ENCODE data around the gene MYH7.

MYH7 gene

DNA sequence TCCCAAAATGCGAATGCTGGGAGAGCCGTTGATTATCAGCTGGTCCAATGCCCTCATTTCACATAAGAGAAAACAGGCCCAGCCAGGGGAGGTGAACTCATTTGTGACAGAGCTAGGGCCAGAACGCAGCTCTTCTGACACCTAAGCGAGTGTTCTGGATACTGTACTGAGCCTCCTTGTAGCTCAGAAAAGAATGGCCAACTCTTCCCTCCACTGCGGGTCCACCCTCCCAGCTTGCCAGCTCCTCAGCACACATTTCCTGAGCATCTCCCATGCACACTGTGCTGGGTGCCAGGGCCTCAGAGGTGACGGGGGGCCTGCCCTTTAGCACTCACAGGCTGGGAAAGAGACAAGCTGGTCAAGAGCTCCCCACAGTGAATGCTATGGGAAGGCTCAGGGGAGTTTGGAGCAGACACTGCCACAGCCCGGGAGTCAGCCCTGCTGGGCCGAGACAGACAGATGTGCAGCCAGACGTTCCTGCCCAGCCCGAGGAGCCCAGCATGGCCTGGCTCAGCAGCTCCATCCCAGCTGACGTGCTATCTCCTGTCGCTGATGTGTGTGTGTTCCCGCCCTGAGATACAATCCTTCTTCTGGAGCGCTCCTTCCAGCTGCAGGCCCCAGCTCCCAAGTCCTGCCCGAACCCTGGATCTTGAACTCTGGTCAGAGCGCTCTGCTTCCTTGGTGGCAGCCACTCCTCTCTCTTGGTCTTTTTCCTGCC is 55.1 kb downstream of the MYH7 start:
- no peak overlapping the region for H3K4me3 ChIP-seq (ENCODE audit: low read length)
- DNase-seq (ENCODE audit: low read depth) = no peak
- TF ChIP-seq, protein P1, sequence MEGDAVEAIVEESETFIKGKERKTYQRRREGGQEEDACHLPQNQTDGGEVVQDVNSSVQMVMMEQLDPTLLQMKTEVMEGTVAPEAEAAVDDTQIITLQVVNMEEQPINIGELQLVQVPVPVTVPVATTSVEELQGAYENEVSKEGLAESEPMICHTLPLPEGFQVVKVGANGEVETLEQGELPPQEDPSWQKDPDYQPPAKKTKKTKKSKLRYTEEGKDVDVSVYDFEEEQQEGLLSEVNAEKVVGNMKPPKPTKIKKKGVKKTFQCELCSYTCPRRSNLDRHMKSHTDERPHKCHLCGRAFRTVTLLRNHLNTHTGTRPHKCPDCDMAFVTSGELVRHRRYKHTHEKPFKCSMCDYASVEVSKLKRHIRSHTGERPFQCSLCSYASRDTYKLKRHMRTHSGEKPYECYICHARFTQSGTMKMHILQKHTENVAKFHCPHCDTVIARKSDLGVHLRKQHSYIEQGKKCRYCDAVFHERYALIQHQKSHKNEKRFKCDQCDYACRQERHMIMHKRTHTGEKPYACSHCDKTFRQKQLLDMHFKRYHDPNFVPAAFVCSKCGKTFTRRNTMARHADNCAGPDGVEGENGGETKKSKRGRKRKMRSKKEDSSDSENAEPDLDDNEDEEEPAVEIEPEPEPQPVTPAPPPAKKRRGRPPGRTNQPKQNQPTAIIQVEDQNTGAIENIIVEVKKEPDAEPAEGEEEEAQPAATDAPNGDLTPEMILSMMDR (conservative IDR thresholded peaks at IDR 0.05; ENCODE audit: low read depth, low read length) = no peak

DNA sequence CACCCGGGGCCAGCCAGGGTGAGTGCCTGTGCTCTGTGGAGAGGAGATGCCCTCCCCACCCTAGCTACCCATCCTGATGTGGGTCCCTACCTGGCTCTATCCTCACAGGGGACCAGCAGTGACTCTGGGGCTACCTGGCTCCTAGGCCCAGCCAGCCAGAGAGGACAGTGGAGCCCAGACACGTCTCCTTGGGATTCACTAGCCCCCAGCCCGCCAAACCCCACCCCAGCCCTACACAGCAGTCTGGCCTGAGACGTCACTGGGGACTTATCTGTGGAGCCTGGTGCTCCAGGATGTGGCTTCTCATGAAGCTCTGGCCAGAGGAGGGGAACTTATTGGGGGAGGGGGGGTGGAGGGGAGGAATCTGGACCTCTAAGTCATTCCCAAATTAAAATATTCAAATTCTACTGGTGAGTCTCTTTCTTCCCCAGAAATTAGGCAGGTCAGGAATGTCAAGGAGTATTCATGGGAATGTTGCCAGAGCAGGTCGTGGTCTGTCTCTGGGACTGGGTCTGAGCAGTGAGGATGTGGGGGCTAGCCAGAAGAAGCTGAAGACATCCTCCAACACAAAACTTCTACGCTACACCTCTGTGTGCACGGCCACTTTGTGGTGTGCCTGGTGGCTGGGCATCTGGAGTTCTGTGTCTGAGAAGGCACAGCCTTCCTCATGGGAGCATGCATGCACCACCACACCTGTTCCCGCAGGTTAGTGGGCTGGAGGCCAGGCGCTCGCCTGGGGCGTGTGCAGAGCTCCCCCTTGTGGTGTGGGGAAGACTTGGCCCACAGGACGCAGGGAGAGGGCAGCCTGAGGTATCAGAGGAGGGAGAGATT is 55.9 kb downstream of the MYH7 start:
- H3K4me3 ChIP-seq (ENCODE audit: low read length) = no peak overlapping the region
- DNase-seq (ENCODE audit: low read depth) = no peak
- TF ChIP-seq, protein P1 (conservative IDR thresholded peaks at IDR 0.05; ENCODE audit: low read depth, low read length) = peak; percentile 98

DNA sequence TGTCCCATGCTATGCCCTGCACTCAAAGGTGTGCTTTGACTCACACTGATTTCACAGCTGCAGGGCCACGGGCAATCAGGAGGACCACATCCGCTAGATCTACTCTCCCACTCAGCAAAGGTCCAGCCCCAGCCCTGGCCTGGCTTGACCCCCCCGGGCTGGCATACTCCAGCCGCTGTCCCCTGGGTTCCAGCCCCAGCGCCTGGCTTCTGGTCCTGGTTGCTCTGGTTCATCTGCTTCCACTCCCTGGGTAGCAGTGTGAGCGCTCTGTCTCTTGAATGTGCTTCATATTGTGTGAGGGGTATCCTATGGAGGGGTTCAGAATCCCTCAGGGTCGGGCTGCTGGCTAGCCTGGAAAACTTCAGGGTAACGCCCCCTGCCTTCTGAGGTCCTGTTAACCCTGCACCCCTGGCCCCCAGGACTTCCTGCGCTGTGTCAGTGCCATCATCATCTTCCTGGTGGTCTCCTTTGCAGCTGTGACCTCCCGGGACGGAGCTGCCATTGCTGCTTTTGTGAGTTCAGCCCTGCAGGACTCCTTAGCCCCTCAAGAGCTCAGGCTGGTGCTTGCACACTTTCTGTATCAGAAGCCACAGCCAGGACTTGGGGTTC is 56.7 kb downstream of the MYH7 start:
- TF ChIP-seq, protein P1 (conservative IDR thresholded peaks at IDR 0.05; ENCODE audit: low read depth, low read length) = no peak
- no peak for DNase-seq (ENCODE audit: low read depth)
- H3K4me3 ChIP-seq (ENCODE audit: low read length) = no peak overlapping the region

DNA sequence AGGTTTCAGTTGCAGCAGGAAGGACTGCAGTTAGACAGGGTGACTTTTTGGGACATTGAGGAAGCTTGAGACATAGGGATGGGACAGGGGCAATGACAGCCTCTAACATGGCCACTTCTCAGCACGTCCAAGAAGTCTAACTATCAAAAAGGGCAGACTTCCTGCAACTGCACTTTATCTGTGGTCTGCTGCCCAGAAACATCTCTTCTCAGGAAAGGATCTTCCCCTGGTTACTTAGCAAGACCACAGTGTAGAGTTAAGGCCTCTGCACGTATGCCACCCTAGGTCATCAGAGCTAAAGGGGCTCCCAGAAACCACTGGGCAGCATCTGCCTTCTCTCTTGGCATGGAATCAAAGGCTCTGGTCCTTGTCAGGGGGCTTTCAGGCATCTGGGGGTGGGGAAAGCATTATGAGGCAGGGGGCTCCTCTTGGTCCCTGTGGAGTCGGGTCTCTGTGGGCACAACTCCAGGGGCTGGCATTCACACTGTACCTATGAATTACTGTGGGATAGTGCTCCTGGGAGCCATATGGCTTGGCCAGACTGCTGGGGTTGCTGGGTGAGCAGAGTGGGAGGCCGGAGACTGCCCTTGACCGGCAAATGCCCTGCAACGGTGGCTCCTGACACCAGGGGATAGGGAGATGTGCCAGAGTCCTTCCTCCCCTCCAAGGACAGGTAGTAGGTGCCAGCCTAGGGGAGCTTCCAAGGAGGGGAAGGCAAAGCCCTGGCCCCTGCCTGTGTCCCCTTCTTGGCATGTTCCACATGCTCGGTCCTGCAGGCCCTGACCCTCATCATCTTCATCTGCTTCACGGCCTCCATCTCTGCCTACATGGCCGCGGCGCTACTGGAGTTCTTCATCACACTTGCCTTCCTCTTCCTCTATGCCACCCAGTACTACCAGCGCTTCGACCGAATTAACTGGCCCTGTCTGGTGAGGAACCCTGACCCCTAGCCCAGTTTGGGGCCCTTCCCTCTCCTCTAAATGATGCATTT is 57.6 kb downstream of the MYH7 start:
- DNase-seq (ENCODE audit: low read depth) = no peak
- TF ChIP-seq, protein P1 (conservative IDR thresholded peaks at IDR 0.05; ENCODE audit: low read depth, low read length) = no peak

DNA sequence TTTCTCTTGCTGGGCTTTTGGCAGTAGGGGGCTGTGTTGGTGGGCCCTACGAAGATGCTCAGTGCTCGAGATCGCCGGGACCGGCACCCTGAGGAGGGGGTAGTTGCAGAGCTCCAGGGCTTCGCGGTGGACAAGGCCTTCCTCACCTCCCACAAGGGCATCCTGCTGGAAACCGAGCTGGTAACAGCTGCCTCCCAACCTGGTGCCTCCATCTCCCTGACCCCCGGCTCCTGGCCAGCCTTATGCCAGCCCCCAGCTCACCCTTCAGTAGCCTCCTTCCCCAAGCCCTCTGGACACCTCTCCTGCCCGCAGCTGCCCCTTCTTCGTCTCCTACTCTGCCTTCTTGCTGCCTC is 58.3 kb downstream of the MYH7 start:
- TF ChIP-seq, protein P1 (conservative IDR thresholded peaks at IDR 0.05; ENCODE audit: low read depth, low read length) = no peak
- H3K4me3 ChIP-seq (ENCODE audit: low read length) = no peak overlapping the region
- DNase-seq (ENCODE audit: low read depth) = no peak

More for the DNA sequence above, 57.6 kb downstream of the MYH7 start:
- no peak overlapping the region for H3K4me3 ChIP-seq (ENCODE audit: low read length)

DNA sequence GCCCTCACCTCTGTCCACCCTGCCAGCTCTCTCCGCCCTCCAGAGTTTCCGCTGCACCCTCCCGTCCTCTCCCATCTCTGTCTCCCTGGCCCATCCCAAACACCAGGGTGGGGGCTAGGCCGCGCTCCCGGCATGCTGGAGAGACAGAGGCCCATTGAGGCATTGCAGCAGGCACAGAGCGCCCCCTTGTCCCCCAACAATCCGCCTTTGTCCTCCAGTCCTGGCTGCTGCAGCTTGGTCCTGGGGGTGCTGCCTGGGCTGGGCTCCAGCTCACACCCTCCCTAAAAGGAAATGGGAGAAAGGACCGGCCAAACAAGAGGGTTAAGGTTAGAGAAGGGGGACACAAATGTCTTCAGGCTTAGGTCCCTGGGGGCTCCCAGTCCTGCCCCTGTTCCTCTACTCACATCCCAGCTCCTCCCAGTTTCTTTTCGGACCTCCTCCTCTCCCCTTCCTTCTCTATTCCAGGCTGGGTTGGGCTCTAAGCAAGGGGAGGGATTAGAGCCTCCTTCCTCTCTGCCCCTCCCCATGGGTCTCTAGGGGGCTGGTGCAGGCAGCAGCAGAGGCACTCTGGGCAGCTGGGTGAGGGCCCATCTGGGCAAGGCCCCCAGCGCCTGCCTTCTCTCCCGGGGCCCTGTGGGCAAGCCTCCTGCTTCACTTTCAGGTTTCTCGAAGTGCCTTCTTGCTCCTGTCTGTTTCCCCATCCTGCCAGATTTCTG is 58.8 kb downstream of the MYH7 start, which contains the start of gene CMTM5:
TSS of gene CMTM5 (plus strand) at position 565 of the 716 bp plus-strand sequence. CDS start 206 bp downstream, outside the sequence.
- H3K4me3 ChIP-seq (ENCODE audit: low read length) = no peak within 1 kb of the TSS
- DNase-seq (ENCODE audit: low read depth) = no peak
- TF ChIP-seq, protein P1 (conservative IDR thresholded peaks at IDR 0.05; ENCODE audit: low read depth, low read length) = no peak

Data from retinal pigment epithelial cell (primary cell).